Gastroesophageal sphincter (tissue), 3 donors: ENCODE results near the gene APPL2.

ENCODE experiments used
- CTCF ChIP-seq, 4 experiments: fragments of 200-600 bp in 2 of 4; fragments of 450-650 bp in 2 of 4; sonication (generic) in 1 of 4; IDR thresholded peaks; one replicate each; pipeline ENCODE4 v1.5.1; 2017 to 2019; ENCODE audit warnings: antibody characterized with exemption in 4 of 4, mild to moderate bottlenecking in 2 of 4, moderate library complexity in 2 of 4
- POLR2AphosphoS5 ChIP-seq: sonication (generic); formaldehyde crosslinking; IDR thresholded peaks from one replicate; pipeline ENCODE4 v1.6.1; 2017; ENCODE audit warnings: antibody characterized with exemption

- TF ChIP-seq CTCF (IDR thresholded peaks at IDR 0.05): no peak
- no peak for TF ChIP-seq POLR2AphosphoS5
Observed at GRCh38 chr12:105201299-105201698, 34.7 kb downstream of the APPL2 start.
